Activated CD4-positive, alpha-beta T cell treated with anti-CD3 and anti-CD28 coated beads, Interleukin-2, amount 50 U/mL, for 16 hours (primary cell): ENCODE measurements around the gene CASQ2.

ENCODE experiments used
- DNase-seq: peaks from one replicate; pipeline ENCODE4 v3.0.0-alpha.2; 2020

CASQ2 gene

GRCh38 chr1:115768549-115768948 is at the start of gene CASQ2:
Gene CASQ2, minus strand, starts transcription at chr1:115768714. Its CDS starts 173 bp downstream, at chr1:115768541.
- DNase-seq = no peak

GRCh38 chr1:115815694-115816093 is 47.2 kb upstream of the CASQ2 start:
- DNase-seq = no peak

- no peak for DNase-seq
Measured at GRCh38 chr1:115814685-115815398, 46.3 kb upstream of the CASQ2 start.

GRCh38 chr1:115813727-115814126 is 45.2 kb upstream of the CASQ2 start:
- no peak for DNase-seq

- DNase-seq = no peak
Measured at GRCh38 chr1:115811140-115811828, 42.8 kb upstream of the CASQ2 start.

GRCh38 chr1:115810609-115811008 is 42.1 kb upstream of the CASQ2 start:
- no peak for DNase-seq

- DNase-seq = no peak
Measured at GRCh38 chr1:115809847-115810246, 41.3 kb upstream of the CASQ2 start.

GRCh38 chr1:115809076-115809475 is 40.6 kb upstream of the CASQ2 start:
- DNase-seq = no peak

GRCh38 chr1:115807723-115808122 is 39.2 kb upstream of the CASQ2 start:
- peak; percentile 51 for DNase-seq

- no peak for DNase-seq
Measured at GRCh38 chr1:115805597-115805996, 37.1 kb upstream of the CASQ2 start.

GRCh38 chr1:115802416-115802815 is 33.9 kb upstream of the CASQ2 start:
- no peak for DNase-seq

- DNase-seq = no peak
Measured at GRCh38 chr1:115797486-115797885, 29.0 kb upstream of the CASQ2 start.

- DNase-seq = no peak
Measured at GRCh38 chr1:115796897-115797296, 28.4 kb upstream of the CASQ2 start.

GRCh38 chr1:115796036-115796435 is 27.5 kb upstream of the CASQ2 start:
- no peak for DNase-seq

- no peak for DNase-seq
Measured at GRCh38 chr1:115794976-115795639, 26.6 kb upstream of the CASQ2 start.

- DNase-seq = no peak
Measured at GRCh38 chr1:115793162-115793561, 24.6 kb upstream of the CASQ2 start.

- DNase-seq = no peak
Measured at GRCh38 chr1:115791816-115792215, 23.3 kb upstream of the CASQ2 start.

GRCh38 chr1:115790846-115791245 is 22.3 kb upstream of the CASQ2 start:
- no peak for DNase-seq

- no peak for DNase-seq
Measured at GRCh38 chr1:115790356-115790755, 21.8 kb upstream of the CASQ2 start.

- no peak for DNase-seq
Measured at GRCh38 chr1:115783311-115783710, 14.8 kb upstream of the CASQ2 start.

- DNase-seq = no peak
Measured at GRCh38 chr1:115782571-115783281, 14.2 kb upstream of the CASQ2 start.

- DNase-seq = no peak
Measured at GRCh38 chr1:115781851-115782250, 13.3 kb upstream of the CASQ2 start.

GRCh38 chr1:115781343-115781742 is 12.8 kb upstream of the CASQ2 start:
- DNase-seq = no peak
